ENCODE measurements around the gene CD36. TPM values are rescaled to one million over a fixed set of nuclear protein-coding genes. Genes with fewer than 3 reads are reported as not detected.
"Not testable (repeated sequence)": the region's sequence is repeated elsewhere in the genome, so short reads cannot be mapped to it uniquely, and the experiment has no call there.

CD36 gene
- total RNA-seq, 1 donor from 2014 or later: not detected

DNA sequence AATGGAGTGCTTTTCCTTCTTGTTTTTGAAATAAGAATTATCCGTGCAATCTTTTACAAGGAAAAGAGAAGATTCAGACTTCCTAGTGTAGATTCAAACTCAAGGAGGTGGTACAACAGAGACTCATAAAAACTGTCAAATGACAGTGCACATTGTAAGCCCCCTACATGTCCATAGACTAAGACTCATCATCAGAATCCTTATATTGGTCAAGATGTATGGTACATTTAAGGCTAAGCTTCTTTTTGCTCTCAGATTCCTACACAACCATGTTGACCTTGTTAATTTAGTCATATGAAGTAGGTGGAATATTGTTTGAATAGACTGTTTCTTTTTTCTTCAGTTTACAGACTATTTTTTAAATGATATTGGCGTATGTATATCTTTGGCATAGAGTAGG, 11.6 kb downstream of the CD36 start:
- intact Hi-C loops (cut with micrococcal nuclease): no loop called here

DNA sequence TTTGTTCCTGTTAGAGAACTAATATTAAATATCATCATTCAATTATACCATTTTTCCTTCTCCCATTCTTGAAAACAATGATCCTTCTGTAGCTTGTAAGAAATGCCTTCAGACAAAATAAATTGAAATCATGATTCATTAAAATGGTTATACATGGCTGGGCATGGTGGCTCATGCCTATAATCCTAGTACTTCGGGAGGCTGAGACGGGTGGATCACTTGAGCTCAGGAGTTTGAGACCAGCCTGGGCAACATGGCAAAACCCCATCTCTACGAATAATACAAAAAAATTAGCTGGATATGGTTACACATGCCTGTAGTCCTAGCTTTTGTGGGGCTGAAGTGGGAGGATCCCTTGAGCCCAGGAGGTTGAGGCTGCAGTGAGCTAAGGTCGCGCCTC, 13.0 kb downstream of the CD36 start:
- intact Hi-C loops (cut with micrococcal nuclease): no loop called here

DNA sequence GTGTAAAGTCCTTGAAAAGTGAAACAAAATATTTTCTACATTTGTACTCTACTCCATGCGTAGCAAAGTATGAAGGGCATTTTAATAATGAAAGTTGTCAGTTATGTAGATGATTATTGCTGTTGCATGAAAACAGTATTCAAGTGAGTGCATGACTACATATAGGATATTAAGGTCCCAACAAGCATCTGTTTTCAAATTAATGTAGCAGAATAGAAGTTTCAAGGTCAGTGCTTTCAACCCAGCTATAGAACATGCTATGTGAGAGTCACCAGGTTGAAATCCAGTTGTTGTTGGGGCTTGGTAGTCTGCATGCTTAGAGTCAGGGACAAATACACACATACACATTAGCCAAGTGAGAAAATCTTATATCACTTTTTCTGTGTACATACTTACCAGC, 14.8 kb downstream of the CD36 start:
- intact Hi-C loops (cut with micrococcal nuclease): no loop called here

DNA sequence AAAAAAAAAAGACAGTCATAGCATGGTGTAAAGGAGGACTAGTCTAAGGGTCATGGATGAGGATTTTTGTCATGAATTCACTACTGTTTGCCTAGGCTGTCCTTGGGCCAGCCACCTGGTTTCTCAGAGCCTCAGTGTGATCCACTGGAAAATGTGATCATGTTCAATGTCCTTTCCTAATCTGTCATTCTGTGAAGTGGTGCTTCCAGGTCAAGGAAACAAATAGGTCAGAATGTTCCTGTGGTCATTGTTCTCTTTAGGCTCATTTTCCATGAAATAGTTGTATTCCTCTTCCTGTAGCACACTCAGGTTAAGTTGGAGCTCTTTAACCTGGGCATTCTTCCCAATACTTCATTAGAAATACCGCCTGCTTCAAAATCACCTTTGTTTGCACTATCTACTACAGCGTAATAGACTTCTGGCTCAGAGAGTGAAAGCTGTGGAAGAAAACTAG, 16.5 kb downstream of the CD36 start:
- intact Hi-C loops (cut with micrococcal nuclease): no loop called here

DNA sequence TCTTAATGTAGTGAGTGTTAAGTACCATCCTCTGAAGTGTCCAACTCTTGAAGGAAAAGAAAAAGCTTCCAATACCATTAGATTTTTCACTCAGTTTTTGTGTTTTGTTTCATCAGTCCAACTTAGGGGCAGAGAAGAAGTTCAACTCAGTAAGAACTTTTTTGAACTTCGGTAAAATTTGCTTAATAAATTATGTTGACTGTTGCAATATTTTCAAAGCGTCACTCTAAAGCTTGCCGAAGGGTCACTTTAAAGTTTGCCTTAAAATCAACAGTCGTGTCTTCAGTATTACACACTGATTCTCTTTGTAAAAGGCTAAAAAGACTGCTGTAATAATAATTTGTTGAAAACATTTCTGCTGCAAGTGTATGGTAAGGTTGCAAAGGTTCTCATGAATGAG, 17.6 kb downstream of the CD36 start:
- intact Hi-C loops (cut with micrococcal nuclease): no loop called here

DNA sequence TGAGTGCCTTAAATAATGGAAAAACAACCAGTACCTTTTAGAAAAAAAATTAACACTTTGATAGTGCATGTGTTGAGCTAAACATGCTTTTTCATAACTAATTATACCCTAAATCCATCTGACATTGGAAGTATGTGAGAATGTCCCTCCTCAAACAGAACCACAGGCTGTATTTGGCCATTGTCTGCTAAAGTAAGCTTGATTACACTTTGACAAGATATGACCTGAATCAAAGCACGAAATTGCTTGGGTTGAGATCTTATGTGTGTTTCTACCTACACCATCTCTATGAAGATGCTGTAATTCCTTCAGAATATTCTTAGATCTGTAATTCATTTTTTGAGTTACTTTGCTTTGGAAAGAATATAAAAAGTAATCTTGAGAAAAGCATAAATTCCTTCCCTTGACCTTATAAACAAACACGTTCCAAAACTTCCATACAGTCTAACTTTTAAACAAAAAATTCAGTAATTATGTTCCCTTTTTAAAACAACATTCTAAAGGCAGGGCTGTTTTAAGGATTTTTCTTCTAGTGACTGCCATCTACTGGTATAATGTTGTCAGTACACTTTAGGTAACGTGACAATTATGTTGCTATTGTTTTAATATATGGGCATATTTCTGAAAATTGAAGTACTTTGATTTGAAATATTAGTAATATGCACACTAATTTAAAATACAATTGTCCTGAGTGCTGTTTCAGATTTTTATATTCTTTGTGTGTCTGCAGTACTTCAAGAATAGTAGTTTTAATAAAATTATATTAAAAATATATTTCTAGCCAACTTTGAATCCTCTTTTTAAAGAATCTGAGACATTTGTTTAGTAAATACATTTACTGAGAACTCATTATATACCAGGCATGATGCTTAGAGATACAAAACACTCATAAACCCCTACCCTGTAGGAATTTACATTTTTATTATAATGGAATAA, 20.9 kb downstream of the CD36 start:
- intact Hi-C loops (cut with micrococcal nuclease): loop anchor here (2.0 kb wide), 1 partner anchor 599 kb away; no protein-coding TSS in a partner anchor

DNA sequence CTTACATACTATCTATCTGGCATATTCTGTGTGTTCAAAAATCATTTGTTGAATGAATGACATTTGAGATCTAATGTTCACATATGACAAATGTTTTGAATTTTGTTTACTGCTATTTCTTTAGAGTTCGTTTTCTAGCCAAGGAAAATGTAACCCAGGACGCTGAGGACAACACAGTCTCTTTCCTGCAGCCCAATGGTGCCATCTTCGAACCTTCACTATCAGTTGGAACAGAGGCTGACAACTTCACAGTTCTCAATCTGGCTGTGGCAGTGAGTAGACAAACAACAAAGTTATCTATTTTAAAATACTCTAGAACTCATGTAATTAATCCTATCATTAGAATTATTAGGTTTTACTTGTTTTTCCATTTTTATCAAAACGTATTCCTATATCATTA, 22.5 kb downstream of the CD36 start:
- intact Hi-C loops (cut with micrococcal nuclease): no loop called here

DNA sequence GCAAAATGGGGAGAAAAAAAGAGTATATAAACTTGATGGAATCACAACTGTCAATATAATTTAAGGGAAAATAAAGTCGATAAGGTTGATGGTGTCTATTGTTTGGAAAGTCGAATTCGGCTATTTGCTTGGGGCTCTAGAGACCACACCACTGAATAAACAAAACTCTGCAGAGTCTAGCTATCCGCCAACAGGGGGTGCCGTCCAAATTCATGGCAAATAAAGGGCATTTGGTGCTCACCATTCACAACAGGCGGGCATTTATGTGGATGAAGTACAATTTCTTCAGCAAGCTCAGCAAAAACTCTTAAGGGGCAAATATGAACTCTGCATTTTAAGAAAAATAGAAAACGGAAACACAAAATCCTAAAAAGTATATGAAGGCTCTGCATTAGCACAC, 23.3 kb downstream of the CD36 start:
- intact Hi-C loops (cut with micrococcal nuclease): no loop called here

DNA sequence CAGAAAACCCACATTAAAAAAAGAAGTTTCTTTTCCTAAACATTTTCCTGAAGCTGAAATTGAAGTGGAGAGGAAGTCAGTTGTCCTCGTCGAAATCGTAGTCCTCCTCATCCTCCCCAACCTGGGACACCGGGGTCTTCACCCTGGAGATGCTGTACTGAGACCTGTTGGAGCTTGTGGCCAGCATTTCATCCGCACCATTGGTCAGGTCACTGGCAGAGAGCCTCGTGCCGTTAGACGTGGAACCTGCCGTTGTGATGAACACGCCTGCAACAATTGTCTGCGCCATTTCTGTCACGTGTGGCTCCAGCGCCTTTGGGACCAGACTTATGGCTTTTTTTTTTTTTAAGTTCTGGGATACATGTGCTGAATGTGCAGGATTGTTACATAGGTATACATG, 23.8 kb downstream of the CD36 start:
- intact Hi-C loops (cut with micrococcal nuclease): no loop called here

DNA sequence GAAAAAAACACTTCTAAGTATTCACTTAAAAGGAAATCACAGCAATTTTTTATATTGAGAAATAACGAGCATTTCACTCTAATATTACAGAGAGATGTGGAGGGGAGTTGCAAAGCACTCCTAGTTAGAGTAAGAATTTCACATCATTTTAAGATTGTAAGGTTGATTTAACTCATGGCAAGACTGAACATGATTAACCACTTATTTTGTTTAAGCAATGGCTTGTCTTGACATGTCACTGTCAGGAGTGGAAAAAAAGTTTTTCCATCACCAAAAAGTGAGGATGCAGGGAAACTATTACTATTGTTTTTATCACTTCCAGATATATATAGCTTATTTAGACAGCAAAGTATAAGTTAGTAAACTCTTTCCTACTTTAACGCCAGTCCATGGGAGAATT, 27.1 kb downstream of the CD36 start:
- intact Hi-C loops (cut with micrococcal nuclease): no loop called here

DNA sequence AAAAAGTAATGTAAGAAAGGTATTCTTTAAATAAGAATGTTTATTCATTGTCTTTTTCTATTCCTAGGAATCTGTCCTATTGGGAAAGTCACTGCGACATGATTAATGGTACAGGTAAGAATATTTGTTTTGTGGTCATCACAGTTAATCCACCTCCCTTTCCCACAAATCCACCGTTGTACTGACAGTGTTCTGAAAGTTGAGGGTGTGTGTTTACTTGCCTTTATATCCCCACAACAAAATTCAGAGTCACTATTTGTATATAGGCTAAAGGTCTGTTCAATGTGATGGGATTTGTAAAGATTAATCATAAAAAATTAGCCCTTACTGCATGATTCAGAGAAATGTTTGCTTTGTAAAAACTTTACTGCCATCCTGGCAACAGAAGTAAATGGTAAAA, 27.9 kb downstream of the CD36 start:
- intact Hi-C loops (cut with micrococcal nuclease): no loop called here

DNA sequence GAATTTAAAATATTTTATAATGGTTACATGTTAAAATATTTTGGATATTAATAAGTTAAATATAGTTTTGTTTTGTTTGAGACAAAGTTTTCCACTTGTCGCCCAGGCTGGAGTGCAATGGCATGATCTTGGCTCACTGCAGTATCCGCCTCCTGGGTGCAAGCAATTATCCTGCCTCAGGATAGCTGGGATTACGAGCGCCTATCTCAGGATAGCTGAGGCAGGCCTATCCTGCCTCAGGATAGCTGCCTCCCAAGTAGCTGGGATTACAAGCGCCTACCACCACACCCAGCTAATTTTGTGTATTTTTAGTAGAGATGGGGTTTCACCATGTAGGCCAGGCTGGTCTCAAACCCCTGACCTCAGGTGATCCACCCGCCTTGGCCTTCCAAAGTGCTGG, 30.9 kb downstream of the CD36 start:
- intact Hi-C loops (cut with micrococcal nuclease): not testable (repeated sequence)

DNA sequence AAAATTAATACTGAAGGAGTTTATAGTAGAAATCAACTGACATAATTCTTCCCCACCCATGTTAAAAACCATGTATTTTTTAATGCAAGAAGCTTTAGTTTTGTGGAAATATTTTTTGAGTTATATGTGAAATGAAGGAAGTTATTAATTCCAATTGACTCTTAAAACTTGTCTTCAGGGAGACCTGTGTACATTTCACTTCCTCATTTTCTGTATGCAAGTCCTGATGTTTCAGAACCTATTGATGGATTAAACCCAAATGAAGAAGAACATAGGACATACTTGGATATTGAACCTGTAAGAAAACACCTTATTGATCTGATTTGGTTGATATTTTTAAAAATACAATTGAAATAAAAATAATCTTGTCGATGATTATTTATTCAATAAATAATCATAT, 33.3 kb downstream of the CD36 start:
- intact Hi-C loops (cut with micrococcal nuclease): no loop called here

DNA sequence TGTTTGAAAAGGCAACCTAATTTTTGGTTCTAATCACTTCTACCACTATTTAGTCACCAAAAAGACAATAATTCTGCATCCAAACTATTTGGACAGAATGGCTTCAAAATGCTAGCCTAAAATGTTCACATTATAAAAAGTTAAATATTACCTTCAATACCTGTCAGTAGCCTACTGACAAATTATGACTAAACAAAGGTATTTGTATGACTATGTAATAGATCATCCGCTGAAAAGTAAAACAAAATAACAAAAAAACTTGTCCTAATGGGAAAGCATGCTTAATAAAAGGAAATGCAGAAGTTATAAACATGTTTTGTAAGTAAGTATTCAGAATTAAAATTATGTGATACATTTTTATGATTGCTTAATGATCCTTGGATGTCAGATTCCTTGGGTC, 36.6 kb downstream of the CD36 start:
- intact Hi-C loops (cut with micrococcal nuclease): no loop called here

DNA sequence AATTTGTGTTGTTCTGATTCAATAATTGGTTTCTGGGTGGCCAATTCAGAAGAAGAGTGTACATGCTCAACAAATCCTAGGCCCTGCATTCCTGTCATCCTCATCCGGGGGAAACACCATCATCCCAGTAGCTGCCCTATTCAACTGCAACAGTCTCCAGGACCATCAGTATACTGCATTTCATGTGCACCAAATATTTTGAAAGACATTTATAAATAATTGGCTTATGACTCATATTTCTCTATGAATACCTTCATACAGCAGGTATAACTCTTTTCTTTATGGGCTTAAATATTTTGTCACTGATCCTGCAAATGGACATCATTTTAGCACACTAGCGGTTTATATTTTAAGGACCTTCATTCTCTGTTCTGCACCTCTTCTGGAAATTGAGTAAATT, 38.0 kb downstream of the CD36 start:
- intact Hi-C loops (cut with micrococcal nuclease): no loop called here

DNA sequence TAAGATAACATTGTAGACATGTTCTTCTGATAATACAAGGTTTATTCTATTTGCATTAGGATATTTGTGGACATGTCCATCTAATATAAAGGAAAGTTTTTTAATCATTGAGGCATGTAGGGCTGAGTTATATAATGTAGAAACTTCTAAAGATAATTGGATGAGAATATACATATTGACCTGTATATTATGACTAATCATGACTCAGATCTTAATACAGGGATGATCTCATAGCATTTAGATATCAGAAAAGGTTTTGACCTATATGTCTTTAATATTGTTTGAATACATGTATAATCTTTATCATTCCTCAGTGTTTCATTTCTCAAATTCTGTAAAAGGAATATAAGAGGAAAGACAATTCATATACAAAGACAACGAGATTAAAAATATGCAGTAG, 39.2 kb downstream of the CD36 start:
- intact Hi-C loops (cut with micrococcal nuclease): no loop called here

DNA sequence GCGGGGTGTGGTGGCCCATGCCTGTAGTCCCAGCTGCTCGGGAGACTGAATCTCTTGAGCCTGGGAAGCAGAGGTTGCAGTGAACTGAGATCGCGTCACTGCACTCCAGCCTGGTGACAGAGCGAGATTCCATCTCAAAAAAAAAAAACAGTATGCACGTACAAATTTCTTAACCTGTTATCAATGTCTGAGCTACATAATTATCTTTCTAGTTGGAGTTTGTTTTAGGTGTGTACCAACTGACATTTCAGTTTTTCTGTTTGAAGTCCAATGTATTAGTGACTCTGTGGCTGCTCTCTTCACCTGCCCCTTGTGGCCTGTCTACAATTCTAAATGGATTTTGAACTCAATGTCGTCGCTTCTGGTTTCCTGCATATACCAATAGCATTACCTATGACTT, 40.3 kb downstream of the CD36 start:
- intact Hi-C loops (cut with micrococcal nuclease): no loop called here

DNA sequence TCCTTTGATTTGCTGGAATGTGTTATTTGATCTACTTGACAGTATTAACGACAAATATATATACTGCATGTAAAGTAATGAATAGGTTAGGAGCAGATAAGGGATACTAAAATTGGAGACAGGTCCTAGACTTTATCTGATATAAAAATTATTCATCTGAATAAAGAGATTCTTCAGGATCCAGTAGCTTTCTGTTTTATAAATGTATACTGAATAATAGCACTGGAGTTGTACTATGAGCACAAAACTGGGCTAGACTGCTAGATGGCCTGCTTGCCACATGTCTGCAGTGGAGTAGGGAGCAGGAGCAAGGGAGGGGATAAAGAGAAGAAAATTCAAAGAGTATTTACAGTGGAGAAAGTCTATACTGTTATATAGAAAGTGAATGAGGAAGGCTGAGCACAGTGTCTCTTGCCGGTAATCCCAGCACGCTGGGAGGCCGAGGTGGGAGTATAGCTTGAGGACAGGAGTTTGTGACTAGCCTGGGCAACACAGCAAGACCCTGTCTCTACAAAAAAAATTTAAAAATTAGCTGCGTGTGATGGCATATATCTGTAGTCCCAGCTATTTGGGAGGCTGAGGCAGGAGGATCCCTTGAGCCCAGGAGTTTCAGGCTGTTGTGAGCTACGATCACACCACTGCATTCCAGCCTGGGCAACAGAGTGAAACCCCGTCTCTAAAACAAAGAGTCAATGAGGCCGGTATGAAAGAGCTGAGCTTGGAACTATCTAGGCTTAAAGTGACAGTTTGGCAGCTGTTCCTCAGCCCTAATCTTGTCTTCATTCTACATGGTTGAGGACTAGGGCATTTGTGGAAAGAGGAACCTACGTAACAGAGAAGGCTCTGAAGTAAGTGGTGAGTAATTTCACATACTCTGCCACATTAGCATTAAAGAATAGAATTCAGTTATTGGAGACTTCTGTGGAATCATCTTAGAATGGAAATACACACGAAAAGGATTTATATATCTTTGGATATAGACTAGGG, 41.8 kb downstream of the CD36 start:
- intact Hi-C loops (cut with micrococcal nuclease): no loop called here

DNA sequence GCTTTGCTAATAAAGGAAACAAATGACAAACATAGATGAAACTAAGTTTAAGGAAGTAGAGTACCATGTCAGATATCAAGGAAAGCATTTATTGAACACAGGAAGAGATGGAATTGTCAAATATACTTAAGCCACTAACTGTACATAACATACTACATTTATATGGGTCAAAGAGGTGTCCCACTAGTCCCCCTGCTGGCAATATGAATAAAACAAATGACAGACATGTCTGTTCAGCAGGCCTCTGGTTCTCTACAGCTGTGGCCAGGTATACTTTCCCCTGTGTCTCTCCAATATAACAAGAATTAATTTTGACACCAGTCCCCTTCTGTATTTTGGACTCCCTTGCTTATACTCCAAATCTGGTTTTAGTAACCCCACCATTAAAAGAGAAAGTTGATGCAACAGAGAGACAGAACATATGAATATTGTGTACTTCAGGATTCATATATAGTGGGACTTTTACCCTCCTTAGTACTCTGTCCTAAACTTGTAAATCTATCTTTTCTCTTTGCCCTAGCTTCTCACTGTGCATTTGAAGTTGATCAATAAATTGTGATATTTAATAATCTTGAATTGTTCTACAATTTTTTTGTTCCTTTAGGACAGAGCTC, 42.9 kb downstream of the CD36 start:
- intact Hi-C loops (cut with micrococcal nuclease): no loop called here

DNA sequence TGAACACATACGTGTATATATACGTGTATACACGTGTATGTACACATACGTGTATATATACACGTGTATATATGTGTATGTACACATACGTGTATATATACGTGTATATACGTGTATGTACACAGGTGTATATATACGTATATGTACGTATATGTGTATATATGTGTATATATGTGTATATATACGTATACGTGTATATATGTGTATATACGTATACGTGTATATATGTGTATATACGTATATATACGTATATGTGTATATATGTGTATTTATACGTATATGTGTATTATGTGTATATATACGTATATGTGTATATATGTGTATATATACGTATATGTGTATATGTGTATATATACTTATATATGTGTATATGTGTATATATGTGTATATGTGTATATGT, 44.3 kb downstream of the CD36 start:
- intact Hi-C loops (cut with micrococcal nuclease): no loop called here

DNA sequence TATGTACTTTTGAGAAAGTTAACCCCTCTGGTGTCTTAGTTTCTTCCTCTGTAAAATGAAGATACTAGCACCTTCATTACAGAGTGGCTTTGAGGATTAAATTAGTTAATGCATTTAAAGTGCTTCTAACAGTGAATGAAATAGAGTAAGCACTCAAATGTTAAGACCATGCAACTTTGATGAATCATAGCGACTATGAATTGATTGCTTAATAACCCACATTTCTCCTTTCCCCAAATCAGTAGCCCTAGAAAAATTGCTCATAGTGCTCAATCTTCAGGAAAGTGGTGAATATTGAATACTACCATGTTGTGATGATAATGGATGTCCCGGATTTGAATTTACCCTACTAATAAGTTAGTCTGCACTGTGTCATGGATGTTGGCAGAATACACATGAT, 48.1 kb downstream of the CD36 start:
- intact Hi-C loops (cut with micrococcal nuclease): no loop called here
